ENCODE results near the gene ANKRD13C. TPM values are rescaled to one million over a fixed set of nuclear protein-coding genes. Genes with fewer than 3 reads are reported as not detected.

ANKRD13C gene
- total RNA-seq, 1 experiment from 2014 or later: 20.6 TPM

DNA sequence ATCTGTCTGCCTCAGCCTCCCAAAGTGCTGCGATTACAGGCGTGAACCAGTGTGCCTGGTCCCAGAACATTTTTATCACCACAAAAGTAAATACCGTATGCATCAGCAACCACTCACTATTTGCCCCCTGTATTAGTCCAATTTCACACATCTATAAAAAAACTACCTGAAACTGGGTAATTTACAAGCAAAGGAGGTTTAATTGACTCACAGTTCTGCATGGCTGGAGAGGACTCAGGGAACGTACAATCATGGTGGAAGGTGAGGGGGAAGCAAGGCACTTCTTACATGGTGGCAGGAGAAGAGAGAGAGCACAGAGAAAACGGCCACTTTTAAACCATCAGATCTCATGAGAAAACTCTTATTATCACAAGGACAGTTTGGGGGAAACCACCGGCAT, 31.0 kb upstream of the ANKRD13C start:
- no peak for DNase-seq (ENCODE audit: low spot score)
- no TSS peak for BruUV-seq (replicated peaks)
- intact Hi-C loops (cut with micrococcal nuclease; ENCODE audit: unreplicated experiment): no loop called here
- TF ChIP-seq EZH2 (IDR thresholded peaks at IDR 0.05; ENCODE audit: borderline replicate concordance, low read depth, low read length, poor library complexity, severe bottlenecking): no peak
- TF ChIP-seq, protein P1, sequence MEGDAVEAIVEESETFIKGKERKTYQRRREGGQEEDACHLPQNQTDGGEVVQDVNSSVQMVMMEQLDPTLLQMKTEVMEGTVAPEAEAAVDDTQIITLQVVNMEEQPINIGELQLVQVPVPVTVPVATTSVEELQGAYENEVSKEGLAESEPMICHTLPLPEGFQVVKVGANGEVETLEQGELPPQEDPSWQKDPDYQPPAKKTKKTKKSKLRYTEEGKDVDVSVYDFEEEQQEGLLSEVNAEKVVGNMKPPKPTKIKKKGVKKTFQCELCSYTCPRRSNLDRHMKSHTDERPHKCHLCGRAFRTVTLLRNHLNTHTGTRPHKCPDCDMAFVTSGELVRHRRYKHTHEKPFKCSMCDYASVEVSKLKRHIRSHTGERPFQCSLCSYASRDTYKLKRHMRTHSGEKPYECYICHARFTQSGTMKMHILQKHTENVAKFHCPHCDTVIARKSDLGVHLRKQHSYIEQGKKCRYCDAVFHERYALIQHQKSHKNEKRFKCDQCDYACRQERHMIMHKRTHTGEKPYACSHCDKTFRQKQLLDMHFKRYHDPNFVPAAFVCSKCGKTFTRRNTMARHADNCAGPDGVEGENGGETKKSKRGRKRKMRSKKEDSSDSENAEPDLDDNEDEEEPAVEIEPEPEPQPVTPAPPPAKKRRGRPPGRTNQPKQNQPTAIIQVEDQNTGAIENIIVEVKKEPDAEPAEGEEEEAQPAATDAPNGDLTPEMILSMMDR (conservative IDR thresholded peaks at IDR 0.05; ENCODE audit: low read depth, low read length): no peak
- Histone ChIP-seq H3K4me3 (ENCODE audit: low read depth, low read length, poor library complexity, severe bottlenecking) (no peak overlapping the region), H3K4me1 (ENCODE audit: insufficient read depth, low read length, poor library complexity, severe bottlenecking) (no peaks in the 10 kb centered on the region), H3K36me3 (ENCODE audit: insufficient read depth, low read length, poor library complexity, severe bottlenecking) (no peaks in the 10 kb centered on the region), H3K27ac (ENCODE audit: low read depth, low read length, poor library complexity, severe bottlenecking) (no peak overlapping the region), H3K9me3 (ENCODE audit: low read depth, low read length, poor library complexity, severe bottlenecking) (no peaks in the 10 kb centered on the region), H3K27me3 (replicated peaks; ENCODE audit: insufficient read depth, low read depth, low read length, poor library complexity) (no peaks in the 10 kb centered on the region)
- CTCF ChIA-PET: no interaction called here
- POLR2A ChIA-PET (ENCODE audit: low non-redundant PET): no interaction called here

DNA sequence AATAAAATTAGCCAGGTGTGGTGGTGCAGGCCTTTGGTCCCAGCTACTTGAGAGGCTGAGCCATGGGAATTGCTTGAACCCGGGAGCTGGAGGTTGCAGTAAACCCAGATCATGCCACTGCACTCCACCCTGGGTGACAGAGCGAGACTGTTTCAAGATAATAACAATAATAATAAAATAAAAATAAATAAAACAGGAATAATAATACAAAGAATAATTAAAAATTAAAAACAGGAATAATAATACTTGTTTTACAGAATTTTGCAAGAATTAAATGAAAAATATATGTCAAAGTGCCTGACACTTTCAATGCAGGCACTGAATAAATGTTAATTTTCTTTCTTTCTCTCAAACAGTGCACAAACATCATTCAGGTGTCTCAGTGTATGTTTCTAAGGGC, 30.0 kb upstream of the ANKRD13C start:
- Histone ChIP-seq H3K4me1 (ENCODE audit: insufficient read depth, low read length, poor library complexity, severe bottlenecking) (no peaks in the 10 kb centered on the region), H3K9me3 (ENCODE audit: low read depth, low read length, poor library complexity, severe bottlenecking) (no peaks in the 10 kb centered on the region), H3K27ac (ENCODE audit: low read depth, low read length, poor library complexity, severe bottlenecking) (no peak overlapping the region), H3K36me3 (ENCODE audit: insufficient read depth, low read length, poor library complexity, severe bottlenecking) (no peaks in the 10 kb centered on the region), H3K27me3 (replicated peaks; ENCODE audit: insufficient read depth, low read depth, low read length, poor library complexity) (no peaks in the 10 kb centered on the region), H3K4me3 (ENCODE audit: low read depth, low read length, poor library complexity, severe bottlenecking) (no peak overlapping the region)
- intact Hi-C loops (cut with micrococcal nuclease; ENCODE audit: unreplicated experiment): no loop called here
- no peak for DNase-seq (ENCODE audit: low spot score)
- BruUV-seq (replicated peaks): no TSS peak
- ChIA-PET POLR2A (ENCODE audit: low non-redundant PET) (no interaction called here), CTCF (no interaction called here)
- TF ChIP-seq, protein P1 (conservative IDR thresholded peaks at IDR 0.05; ENCODE audit: low read depth, low read length): no peak
- no peak for TF ChIP-seq EZH2 (IDR thresholded peaks at IDR 0.05; ENCODE audit: borderline replicate concordance, low read depth, low read length, poor library complexity, severe bottlenecking)

DNA sequence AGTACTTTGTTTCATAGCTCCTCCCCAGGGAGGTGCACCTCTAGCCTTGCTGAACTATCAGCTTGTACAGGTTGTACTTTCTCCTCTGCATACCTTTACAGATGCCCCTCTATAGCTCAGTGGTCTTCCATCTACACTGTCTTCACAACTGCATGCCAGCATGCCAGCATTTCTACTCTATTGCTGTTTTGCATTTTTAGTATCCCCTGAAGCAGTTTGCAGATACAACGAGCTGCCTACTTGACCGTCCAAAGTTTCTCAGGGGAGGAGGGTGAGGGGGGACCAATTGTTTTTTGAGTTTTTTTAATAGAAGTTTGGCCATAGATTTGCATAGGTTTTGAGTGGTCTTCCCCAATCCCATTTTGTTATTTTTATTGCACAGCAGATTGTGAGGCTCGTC, 29.0 kb upstream of the ANKRD13C start:
- intact Hi-C loops (cut with micrococcal nuclease; ENCODE audit: unreplicated experiment): no loop called here
- DNase-seq (ENCODE audit: low spot score): no peak
- no peaks in the 10 kb centered on the region for H3K27me3 ChIP-seq (replicated peaks; ENCODE audit: insufficient read depth, low read depth, low read length, poor library complexity)
- no peaks in the 10 kb centered on the region for H3K9me3 ChIP-seq (ENCODE audit: low read depth, low read length, poor library complexity, severe bottlenecking)
- H3K4me1 ChIP-seq (ENCODE audit: insufficient read depth, low read length, poor library complexity, severe bottlenecking): no peaks in the 10 kb centered on the region
- CTCF ChIA-PET: no interaction called here
- POLR2A ChIA-PET (ENCODE audit: low non-redundant PET): no interaction called here
- no peaks in the 10 kb centered on the region for H3K36me3 ChIP-seq (ENCODE audit: insufficient read depth, low read length, poor library complexity, severe bottlenecking)
- no TSS peak for BruUV-seq (replicated peaks)
- H3K27ac ChIP-seq (ENCODE audit: low read depth, low read length, poor library complexity, severe bottlenecking): no peak overlapping the region
- TF ChIP-seq EZH2 (IDR thresholded peaks at IDR 0.05; ENCODE audit: borderline replicate concordance, low read depth, low read length, poor library complexity, severe bottlenecking): no peak
- TF ChIP-seq, protein P1 (conservative IDR thresholded peaks at IDR 0.05; ENCODE audit: low read depth, low read length): no peak
- no peak overlapping the region for H3K4me3 ChIP-seq (ENCODE audit: low read depth, low read length, poor library complexity, severe bottlenecking)

All from A673 (cell line).